Left ventricle myocardium inferior (tissue), 1 donor: ENCODE data around the gene PKP4. TPM values are rescaled to one million over a fixed set of nuclear protein-coding genes. Genes with fewer than 3 reads are reported as not detected.
"Not testable (repeated sequence)": the region's sequence is repeated elsewhere in the genome, so short reads cannot be mapped to it uniquely, and the experiment has no call there.

Experiments used
- DNase-seq: peaks from one replicate; pipeline ENCODE4 v3.0.0-alpha.2; 2020
- H3K27ac ChIP-seq: fragments of 200-600 bp; replicated peaks from 2 replicates; pipeline ENCODE4 v1.8.0; 2021
- H3K27me3 ChIP-seq: fragments of 200-600 bp; 2 replicates; pipeline ENCODE4 v1.8.0; 2021; ENCODE audit warnings: low read depth
- H3K36me3 ChIP-seq: fragments of 200-600 bp; 2 replicates; pipeline ENCODE4 v1.8.0; 2021
- H3K4me1 ChIP-seq: fragments of 200-600 bp; 2 replicates; pipeline ENCODE4 v1.8.0; 2021
- H3K4me3 ChIP-seq: fragments of 200-600 bp; 2 replicates; pipeline ENCODE4 v1.8.0; 2021; ENCODE audit warnings: mild to moderate bottlenecking, moderate library complexity
- H3K9me3 ChIP-seq: fragments of 200-600 bp; replicated peaks from 2 replicates; pipeline ENCODE4 v1.8.0; 2021
- intact Hi-C: fragments of 100-400 bp; cut with micrococcal nuclease; formaldehyde crosslinking; loops from one replicate; pipeline ENCODE4 v1.11.0; 2022
- total RNA-seq: library from RNA; stranded (reverse); fragmentation: NEBNext Ultra II Directional; extraction: Animal tissue kit (Norgen Biotek cat#: 25700); gene quantifications from one replicate; pipeline ENCODE4 v1.2.1, GENCODE V29; 2021
- TF ChIP-seq, protein P1 (sequence below): fragments of 200-600 bp; IDR thresholded peaks from 2 replicates; pipeline ENCODE4 v1.8.0; 2021; ENCODE audit warnings: antibody characterized with exemption, mild to moderate bottlenecking, borderline replicate concordance
- donor health status: DM: no; HTN: yes; CAD: no; lungs with severe emphysema.

Gene PKP4
- total RNA-seq, 1 donor from 2014 or later = 47.6 TPM

- Histone ChIP-seq H3K9me3 (no peaks in the 10 kb centered on the region), H3K27ac (no peak overlapping the region), H3K4me3 (no peak overlapping the region), H3K4me1 (peaks cover 12% of the 10 kb centered on the region), H3K36me3 (no peaks in the 10 kb centered on the region), H3K27me3 (no peaks in the 10 kb centered on the region)
- TF ChIP-seq, protein P1, sequence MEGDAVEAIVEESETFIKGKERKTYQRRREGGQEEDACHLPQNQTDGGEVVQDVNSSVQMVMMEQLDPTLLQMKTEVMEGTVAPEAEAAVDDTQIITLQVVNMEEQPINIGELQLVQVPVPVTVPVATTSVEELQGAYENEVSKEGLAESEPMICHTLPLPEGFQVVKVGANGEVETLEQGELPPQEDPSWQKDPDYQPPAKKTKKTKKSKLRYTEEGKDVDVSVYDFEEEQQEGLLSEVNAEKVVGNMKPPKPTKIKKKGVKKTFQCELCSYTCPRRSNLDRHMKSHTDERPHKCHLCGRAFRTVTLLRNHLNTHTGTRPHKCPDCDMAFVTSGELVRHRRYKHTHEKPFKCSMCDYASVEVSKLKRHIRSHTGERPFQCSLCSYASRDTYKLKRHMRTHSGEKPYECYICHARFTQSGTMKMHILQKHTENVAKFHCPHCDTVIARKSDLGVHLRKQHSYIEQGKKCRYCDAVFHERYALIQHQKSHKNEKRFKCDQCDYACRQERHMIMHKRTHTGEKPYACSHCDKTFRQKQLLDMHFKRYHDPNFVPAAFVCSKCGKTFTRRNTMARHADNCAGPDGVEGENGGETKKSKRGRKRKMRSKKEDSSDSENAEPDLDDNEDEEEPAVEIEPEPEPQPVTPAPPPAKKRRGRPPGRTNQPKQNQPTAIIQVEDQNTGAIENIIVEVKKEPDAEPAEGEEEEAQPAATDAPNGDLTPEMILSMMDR = no peak
- intact Hi-C loops = no loop called here
- no peak for DNase-seq
Observed at GRCh38 chr2:158690823-158691222, 234.1 kb downstream of the PKP4 start.

DNA sequence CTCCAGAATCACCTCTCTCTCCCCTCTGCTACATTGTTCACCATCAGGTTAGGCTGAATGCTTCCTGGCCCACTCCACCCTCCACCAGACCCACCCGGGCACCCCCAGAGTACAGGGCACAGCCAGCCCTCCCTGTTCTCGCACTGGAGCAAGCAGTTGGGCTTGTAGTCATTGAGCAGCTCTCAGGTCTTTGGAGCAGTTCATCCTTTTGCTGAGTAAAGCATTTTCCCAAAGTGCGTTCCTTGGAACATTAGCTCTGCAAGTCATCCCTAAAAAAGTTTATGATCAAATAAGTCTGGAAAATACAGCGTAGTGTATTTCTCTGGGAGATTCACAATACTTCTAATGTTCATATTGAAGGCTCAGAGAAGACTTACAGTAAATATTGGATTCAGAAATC is 234.9 kb downstream of the PKP4 start:
- TF ChIP-seq, protein P1 = no peak

DNA sequence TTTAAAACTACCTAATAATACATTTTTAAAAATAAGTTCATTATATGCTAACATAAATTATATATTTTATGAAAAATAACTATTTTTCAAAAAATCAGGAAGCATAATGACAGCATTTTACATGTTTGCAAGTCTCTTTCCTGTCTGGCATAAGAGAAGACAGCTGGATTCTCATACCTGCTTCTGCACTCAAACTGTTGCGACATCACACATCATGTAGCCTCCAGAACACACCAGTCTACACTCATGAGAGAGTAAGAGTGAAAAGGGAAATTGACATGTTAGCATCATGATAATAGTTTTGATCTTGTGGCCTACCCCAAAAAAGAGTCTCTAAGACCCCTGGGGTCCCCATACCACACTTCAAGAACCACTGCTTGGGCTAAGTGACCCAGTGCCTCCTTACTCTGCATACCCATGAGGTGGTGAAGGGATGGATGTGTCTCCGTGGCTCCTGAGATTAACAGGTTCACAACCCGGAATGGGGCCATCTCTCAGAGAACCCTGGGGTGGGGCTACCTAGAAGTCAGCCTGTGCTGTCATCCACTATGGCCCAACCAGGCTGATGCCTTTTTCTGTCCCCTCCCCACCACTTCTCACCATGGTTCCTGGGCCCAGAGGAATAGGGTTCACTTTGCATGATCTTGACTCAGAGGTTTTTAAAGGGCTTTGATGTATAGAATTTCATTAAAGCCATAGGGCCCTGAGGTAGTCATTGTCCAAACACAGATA is 235.8 kb downstream of the PKP4 start:
- H3K9me3 ChIP-seq = peaks cover 16% of the 10 kb centered on the region
- no peak for DNase-seq
- H3K27ac ChIP-seq = no peak overlapping the region
- H3K4me3 ChIP-seq = no peak overlapping the region
- H3K4me1 ChIP-seq = no peaks in the 10 kb centered on the region
- intact Hi-C loops = no loop called here
- no peaks in the 10 kb centered on the region for H3K27me3 ChIP-seq
- TF ChIP-seq, protein P1 = no peak
- H3K36me3 ChIP-seq = no peaks in the 10 kb centered on the region

More for the DNA sequence above, 234.9 kb downstream of the PKP4 start:
- Histone ChIP-seq H3K27me3 (no peaks in the 10 kb centered on the region), H3K27ac (no peak overlapping the region), H3K4me3 (no peak overlapping the region), H3K9me3 (peaks cover 7% of the 10 kb centered on the region), H3K4me1 (peaks cover 4% of the 10 kb centered on the region), H3K36me3 (no peaks in the 10 kb centered on the region)
- DNase-seq = no peak
- intact Hi-C loops = no loop called here

DNA sequence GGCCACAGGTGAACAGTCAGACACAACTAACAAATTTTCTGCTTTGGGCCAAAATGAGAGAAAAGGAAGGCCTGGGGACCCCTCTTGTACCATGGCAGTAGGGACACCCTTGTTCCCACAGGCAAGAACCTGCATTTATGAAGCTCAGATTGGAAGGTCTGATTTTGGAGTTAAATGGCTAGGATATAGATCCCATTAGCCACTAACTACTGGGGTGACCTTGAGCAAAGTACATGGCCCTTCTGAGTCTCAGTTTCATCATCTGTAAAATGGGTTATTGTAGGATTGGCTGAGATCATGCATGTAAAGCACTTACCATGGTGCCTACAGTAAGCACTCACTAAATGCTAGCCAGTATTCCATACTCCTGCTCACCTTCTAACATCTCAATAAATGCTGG is 236.7 kb downstream of the PKP4 start:
- Histone ChIP-seq H3K27me3 (no peaks in the 10 kb centered on the region), H3K27ac (no peak overlapping the region), H3K36me3 (no peaks in the 10 kb centered on the region), H3K4me3 (no peak overlapping the region), H3K9me3 (peaks cover 17% of the 10 kb centered on the region), H3K4me1 (no peaks in the 10 kb centered on the region)
- intact Hi-C loops = no loop called here
- TF ChIP-seq, protein P1 = no peak
- DNase-seq = no peak

- no peaks in the 10 kb centered on the region for H3K27me3 ChIP-seq
- TF ChIP-seq, protein P1 = no peak
- H3K27ac ChIP-seq = no peak overlapping the region
- no peak for DNase-seq
- peaks cover 17% of the 10 kb centered on the region for H3K9me3 ChIP-seq
- H3K36me3 ChIP-seq = no peaks in the 10 kb centered on the region
- intact Hi-C loops = no loop called here
- H3K4me1 ChIP-seq = no peaks in the 10 kb centered on the region
- H3K4me3 ChIP-seq = no peak overlapping the region
Observed at GRCh38 chr2:158695305-158695704, 238.6 kb downstream of the PKP4 start.

DNA sequence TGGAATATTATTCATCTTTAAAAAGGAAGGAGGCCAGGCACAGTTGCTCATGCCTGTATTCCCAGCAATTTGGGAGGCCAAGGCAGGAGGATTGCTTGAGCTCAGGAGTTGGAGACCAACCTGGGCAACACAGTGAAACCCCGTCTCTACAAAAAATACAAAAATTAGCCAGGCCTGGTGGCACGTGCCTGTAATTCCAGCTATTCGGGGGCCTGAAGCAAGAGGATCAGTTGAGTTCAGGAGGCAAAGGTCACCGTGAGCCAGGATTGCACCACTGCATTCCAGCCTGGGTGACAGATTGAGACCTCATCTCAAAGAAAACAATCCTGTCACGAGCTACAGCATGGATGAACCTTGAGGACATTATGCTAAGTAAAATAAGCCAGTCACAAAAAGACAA is 239.0 kb downstream of the PKP4 start:
- H3K36me3 ChIP-seq, DNase-seq, H3K27me3 ChIP-seq, intact Hi-C loops, H3K27ac ChIP-seq, H3K4me3 ChIP-seq, H3K4me1 ChIP-seq: not testable (repeated sequence)
- peaks cover 17% of the 10 kb centered on the region for H3K9me3 ChIP-seq
